Activated T-helper 1 cell treated with Interleukin-2 at 50 U/mL for 16 hours (primary cell): ENCODE data around the gene IL9R.
"Not testable (repeated sequence)": the region's sequence is repeated elsewhere in the genome, so short reads cannot be mapped to it uniquely, and the experiment has no call there.

ENCODE experiments used
- DNase-seq: peaks from one replicate; pipeline ENCODE4 v3.0.0-alpha.2; 2020; ENCODE audit warnings: low read depth

Gene IL9R

GRCh38 chrX:156030474-156030873, 33.0 kb downstream of the IL9R start:
- DNase-seq: not testable (repeated sequence)
